Neural progenitor cell (in vitro differentiated cells): ENCODE data around the gene MAP3K13.

Source experiments
- CTCF ChIP-seq: fragments of 200-600 bp; sonication (generic); IDR thresholded peaks from 2 replicates; pipeline ENCODE4 v1.5.1; 2017; ENCODE audit warnings: antibody characterized with exemption, mild to moderate bottlenecking
- EZH2 ChIP-seq: fragments of 200-600 bp; sonication (generic); IDR thresholded peaks from 2 replicates; pipeline ENCODE4 v1.6.1; 2017; ENCODE audit warnings: antibody characterized with exemption, mild to moderate bottlenecking, moderate library complexity
- EZH2phosphoT487 ChIP-seq: fragments of 200-600 bp; sonication (generic); IDR thresholded peaks from 2 replicates; pipeline ENCODE4 v1.6.1; 2017; ENCODE audit warnings: antibody characterized with exemption

- TF ChIP-seq CTCF: no peak
- no peak for TF ChIP-seq EZH2
- TF ChIP-seq EZH2phosphoT487: no peak
Observed at GRCh38 chr3:185526349-185526951, 163.5 kb downstream of the MAP3K13 start.
